Measurements from ENCODE around the gene CEP19.
"Not testable (repeated sequence)": the region's sequence is repeated elsewhere in the genome, so short reads cannot be mapped to it uniquely, and the experiment has no call there.

Gene CEP19

DNA sequence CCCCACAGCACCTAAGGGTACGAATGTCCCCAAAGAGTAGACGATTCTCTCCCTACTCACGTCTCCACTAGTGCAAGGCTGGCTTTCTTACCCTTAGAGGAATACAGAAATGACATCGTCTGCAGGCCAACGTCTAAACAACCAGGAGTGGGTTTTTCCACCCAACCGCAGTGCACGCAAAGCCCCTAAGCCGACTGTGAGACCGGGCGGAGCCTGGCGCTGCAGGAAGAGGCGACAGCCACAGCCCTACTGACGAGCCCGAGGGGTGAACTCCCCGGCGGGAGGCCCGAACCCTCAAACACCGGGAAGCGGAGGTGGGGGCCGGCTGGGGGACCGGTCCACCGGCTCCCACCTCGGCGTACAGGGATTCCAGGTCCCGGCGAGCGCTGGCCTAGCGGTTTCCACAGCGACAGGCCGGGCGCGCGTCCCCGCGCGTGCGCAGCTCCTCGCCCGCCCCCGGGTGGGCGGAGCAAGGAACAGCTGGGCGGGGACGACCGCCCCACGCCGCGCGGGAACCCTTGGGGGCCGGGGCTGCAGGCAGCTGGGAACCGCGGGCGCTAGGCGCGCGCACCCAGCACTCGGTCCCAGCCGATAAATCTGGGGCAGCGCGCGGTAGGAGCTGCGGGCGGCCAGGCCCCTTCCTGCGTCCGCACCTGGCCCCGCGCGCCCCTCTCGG lies at the start of gene CEP19, which contains the start of gene PIGX:
Gene CEP19 (minus strand): TSS at position 413 of the 676 bp plus-strand sequence. CDS start 3,593 bp downstream, outside the sequence.
Gene PIGX (plus strand): TSS at position 540 of the 676 bp plus-strand sequence.
- DNase-seq (ENCODE audit: low spot score), result peak; percentile 100

DNA sequence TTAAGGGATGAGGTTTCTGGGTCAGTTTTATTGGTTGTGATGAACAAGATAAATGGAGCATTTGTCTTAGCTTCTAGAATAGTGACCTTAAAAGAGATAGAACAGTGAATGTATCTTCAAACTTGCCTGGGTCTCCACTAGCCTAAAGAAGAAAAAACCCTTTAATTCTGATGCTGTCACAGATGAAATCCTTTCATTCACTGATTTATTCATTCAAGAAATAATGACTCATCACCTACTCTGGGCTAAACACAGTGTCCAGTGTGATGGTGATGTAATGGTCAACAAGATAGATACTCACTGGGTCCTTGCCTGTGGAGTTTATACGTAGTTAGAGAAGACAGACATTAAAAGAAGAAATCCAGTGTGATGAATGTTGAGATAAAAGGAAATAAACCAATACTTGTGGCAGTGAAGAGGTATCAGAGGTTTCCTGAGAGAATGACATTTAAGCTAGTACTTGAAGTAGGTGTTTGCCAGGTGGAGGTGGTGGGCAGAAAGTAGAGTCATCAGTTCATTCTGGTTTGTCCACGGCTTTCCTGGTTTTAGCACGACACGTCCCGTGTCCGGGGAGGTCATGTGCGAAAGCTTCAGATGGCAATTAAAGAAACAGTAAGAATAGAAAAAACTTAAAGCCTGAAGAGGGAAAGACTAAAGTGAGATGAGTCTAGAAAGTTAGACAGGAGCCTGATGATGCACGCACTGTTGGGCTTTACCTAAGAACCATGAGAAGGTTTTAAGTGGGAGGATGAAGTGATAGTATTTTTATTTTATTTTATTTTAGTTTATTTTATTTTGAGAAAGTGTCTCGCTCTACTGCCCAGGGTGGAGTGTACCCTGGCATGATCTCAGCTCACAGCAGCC lies 46.1 kb upstream of the CEP19 start:
- DNase-seq (ENCODE audit: low spot score), result peak; percentile 61

DNA sequence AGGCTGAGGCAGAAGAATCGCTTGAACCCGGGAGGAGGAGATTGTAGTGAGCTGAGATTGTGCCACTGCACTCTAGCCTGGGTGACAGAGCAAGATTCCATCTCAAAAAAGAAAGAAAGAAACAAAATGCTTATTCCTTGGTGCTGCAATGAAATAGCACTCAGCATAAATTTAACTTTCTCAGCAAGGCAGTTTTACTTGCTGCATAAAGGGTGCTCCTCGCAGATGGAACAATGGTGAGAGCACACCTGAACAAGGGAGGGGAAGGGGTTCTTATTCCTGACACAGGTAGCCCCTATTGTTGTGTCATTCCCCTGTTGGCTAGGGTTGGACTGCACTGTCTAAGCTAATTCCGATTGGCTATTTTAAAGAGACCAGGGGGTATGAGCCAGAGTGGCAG lies 44.7 kb upstream of the CEP19 start:
- no peak for DNase-seq (ENCODE audit: low spot score)

DNA sequence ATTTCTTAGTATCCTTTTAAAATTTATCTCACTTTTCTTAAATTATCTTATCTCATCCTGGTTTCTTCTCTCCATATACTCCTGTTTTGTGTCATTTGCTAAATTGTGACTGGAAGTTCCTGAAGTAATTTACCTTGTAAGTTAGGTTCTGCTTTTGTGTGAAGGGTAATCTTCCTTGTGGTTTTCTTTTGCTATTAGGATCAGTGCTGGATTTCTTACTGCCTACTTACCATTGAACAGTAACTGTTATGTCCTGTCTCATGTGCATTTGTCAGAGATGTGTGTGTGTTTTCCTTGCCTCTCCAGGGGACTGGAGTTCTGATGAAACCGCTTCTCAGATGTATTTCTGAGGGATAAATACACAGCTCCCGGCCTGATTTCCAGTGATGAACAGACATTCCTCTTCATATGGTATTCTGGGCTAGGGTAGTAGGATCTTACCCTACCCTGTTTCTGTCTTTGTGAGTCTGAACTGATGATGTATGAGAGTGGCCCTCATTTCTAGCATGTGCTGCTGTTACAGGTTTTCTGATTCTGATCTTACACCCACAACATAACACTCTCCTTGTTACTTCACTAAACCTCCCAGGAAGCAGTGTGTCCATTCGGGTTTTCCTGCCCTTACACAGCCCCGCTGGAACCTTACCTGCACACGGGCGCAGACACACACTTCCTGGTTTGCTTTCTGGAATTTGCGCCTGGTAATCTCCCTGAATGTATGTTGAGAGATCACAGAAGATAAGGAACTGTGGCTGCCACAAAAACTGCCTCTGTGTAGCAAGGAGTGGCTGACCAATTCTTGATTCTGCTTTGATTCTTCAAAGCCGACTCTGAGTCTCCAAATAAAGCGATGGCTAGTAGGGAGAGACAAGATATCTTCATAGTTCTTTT lies 42.3 kb upstream of the CEP19 start:
- DNase-seq (ENCODE audit: low spot score), result no peak

DNA sequence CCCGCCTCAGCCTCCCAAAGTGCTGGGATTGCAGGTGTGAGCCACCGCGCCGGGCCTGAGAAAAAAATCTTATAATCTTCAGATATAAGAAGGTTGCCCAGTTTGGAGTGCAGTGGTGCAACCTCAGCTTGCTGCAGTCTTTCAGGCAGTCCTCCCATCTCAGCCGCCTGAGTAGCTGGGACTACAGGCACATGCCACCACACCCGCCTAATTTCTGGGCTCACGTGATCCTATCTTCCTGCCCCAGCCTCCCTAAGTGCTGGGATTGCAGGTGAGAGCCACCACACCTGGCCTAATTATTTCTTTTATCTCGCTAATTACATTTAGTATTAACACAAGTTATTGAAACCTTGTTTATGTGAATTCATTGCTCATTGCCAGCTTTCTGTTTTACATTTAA lies 41.2 kb upstream of the CEP19 start:
- no peak for DNase-seq (ENCODE audit: low spot score)

DNA sequence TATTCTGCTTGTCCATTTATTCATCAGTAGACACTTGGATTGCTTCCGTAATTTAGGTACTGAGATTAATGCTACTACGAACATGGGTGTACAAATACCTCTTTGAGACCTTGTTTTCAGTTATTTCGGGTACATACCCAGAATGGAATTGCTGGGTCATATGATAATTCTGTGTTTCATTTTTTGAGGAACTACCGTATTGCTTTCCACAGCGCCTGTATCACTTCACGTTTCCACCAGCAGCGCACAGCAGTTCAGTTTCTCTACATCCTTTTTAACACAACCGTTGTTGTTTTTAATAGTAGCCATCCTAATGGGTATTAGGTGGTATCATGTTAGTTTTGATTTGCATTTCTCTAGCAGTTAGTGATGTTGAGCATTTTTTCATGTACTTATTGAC lies 37.1 kb upstream of the CEP19 start:
- no peak for DNase-seq (ENCODE audit: low spot score)

GRCh38 chr3:196743569-196743968 lies 31.5 kb upstream of the CEP19 start:
- DNase-seq (ENCODE audit: low spot score), result not testable (repeated sequence)

GRCh38 chr3:196741249-196741889 lies 29.3 kb upstream of the CEP19 start:
- no peak for DNase-seq (ENCODE audit: low spot score)

- peak; percentile 48 for DNase-seq (ENCODE audit: low spot score)
These were observed 28.6 kb upstream of the CEP19 start for GRCh38 chr3:196740481-196741248.

DNA sequence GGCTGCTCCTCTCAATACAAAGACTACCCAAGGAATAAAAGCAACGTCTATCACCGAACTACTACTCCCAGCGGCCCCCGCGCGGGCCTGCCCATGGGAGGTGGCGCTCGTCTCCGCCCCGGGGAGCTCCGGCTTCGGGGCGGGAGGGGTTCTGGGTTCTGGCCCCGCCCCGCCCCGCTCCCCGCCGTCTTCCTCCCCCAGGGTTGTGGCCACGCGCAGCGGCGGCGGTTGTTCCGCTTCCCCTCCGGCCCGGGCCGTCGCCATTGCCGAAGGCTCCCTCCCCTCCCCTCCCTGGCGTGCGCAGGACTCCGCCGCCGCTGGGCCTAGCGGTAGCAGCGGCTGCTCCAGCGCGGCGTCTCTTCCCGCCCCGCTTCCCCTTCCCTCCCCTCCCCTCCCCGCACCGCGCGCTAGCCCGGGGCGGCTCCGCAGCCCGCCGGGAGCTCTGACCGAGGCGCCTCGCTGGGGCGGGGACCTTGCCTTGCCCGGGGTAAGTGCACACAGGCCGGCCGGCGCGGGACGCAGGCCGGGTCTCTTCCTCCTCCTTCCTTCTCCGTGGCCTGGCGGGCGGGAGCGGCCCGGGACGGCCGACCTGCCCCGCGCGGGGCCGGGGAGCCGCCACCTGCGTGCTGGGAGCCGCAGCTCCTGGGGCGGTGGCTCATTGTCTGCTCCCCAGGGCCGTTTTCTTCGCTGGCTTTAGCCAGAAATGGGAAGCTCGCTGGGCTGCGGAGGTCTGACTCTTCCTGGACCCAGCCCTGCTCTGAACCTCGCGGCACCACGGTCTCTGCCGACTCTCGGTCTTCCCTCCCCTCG lies 27.8 kb upstream of the CEP19 start, which contains the start of gene PAK2:
Gene PAK2 (plus strand): TSS at position 187 of the 810 bp plus-strand sequence. CDS start 42,790 bp downstream, outside the sequence.
- peak; percentile 92 for DNase-seq (ENCODE audit: low spot score)

DNA sequence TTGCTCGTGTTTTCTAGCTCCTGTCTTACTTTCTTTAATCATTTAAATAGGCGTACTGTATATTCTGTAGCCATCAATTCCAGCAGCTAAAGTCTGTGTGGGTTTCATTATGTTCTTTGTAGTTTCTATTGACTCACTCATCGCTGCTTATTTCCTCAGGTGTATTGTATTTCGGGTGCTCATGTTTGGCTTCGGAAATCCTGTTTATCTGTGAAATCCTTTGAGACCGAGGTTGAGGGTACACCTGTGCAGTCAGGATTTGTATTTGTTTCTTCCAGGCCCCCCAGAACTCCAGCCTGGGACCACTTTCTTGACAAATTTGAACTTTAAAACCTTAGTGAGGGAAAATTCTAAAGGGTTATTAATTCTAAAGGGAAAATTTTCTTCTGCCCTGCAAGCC lies 25.6 kb upstream of the CEP19 start:
- no peak for DNase-seq (ENCODE audit: low spot score)

GRCh38 chr3:196736670-196737374 lies 24.8 kb upstream of the CEP19 start:
- no peak for DNase-seq (ENCODE audit: low spot score)

DNA sequence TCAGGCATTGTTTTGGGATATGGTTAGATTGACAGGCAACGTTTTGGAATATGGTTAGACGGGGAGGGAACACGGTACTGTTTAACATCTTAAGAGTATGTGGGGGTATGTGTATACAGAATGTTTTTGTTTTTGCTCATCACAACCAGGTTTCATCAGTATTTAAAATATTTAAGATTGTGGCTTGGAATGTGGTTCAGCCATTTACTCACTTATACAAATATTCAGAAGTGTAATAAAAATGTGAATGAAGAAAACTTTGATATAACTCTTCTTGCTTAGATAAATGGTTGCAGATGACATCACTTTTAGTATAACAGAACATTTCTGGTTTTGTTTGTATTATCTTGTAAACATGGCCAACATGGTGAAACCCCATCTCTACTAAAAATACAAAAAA lies 23.7 kb upstream of the CEP19 start:
- peak; percentile 8 for DNase-seq (ENCODE audit: low spot score)

DNA sequence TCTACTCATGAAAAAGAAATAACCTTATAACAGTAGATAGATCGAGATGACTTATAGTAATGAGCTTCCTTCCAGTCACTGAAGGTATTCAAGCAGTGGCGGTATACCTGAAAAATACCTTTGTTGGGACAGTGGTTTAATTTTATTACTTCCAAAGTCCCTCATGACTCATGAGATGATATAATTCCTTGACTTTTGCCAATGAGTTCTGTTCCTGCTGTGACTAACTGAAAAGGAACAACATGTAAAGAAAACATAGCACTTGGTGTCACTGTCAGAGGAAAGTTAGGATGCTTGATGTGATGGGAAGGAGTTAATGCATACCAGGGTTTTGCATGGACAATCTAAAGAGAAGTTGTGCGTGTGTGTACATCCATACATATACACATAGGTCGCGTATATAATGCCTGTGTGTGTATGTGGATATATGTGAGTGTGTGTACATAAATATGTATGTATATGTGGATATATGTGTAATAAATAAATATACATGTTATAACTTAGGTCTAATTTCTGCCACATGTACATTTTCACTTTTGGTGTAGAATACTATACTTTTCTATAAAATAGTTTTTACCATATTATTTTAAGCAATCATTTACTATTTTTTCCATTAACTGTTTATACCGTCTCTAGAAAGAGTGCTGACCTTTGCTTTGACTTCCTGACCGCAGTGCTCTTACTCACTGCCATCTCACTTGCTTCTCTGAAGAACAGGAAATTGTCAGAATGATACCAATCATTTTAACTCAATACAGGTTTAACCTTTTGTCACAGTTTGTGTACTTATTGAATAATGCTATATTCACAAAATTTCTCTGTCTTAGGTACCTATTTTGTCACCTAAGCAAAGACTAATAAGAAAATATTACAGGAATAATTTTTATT lies 15.0 kb upstream of the CEP19 start:
- peak; percentile 8 for DNase-seq (ENCODE audit: low spot score)

DNA sequence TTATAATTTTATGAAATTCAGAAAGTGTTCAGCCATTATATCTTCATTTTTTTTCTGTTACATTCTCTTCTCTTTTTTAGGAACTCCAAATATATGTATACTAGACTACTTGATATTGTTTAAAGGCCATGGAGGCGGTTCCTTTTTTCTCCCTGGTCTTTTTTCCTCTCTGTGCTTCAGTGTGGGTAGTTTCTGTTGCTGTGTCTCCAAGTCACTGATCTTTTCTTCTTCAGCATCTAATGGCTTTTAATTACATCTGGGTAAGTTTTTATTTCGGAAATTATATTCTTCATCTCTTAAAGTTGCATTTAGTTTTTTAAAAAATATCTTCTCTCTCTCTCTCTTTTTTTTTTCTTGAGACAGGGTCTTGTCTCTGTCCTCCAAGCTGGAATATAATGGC lies 9.0 kb upstream of the CEP19 start:
- DNase-seq (ENCODE audit: low spot score), result no peak

- not testable (repeated sequence) for DNase-seq (ENCODE audit: low spot score)
These were observed 5.1 kb upstream of the CEP19 start for GRCh38 chr3:196717162-196717561.

DNA sequence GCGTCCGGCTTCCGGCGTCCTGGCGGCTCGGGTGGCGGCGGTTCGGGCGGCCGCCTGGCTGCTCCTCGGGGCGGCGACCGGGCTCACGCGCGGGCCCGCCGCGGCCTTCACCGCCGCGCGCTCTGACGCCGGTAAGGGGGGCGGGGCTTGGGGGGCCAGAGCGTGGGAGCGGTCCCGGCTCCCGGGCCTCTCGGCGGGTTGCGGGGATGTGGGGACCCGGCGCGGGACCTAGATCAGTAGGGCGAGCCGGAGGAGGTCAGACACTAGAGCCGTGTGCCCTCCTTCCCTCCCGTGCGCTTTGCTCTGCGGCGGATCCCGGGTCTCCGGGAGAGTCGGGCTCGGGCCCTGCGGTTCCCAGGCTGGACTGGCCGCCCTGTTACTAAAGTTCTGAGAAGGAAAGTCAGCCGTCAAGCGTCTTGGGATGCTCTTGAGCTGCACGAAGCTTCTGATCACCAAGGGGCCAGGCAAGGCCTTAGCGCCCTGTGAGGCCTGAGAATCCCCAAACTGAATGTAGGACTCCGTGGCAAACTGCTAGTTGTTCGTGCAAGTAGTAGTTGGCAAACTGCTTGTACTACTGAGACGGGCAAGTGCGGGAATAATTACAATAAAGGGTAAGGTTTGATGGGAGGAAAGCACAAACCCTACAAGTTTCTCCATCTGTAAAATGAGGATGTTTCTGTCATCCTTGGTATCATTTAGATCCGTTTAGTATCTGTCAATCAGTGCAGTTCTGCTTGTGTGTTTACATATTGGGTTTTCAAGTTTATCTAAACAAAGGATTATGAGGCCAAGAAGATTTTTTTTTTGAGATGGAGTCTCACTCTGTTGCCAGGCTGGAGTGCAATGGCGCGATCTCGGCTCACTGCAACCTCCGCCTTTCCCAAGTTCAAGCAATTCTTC lies 714 bp upstream of the CEP19 start:
- peak; percentile 87 for DNase-seq (ENCODE audit: low spot score)
